Measurements from ENCODE around the gene TSC1. TPM values are rescaled to one million over a fixed set of nuclear protein-coding genes. Genes with fewer than 3 reads are reported as not detected.

Gene TSC1
- total and polyA plus RNA-seq, 3 donors from 2014 or later: 78.4 to 108 (median 100) TPM

- TF ChIP-seq CTCF (IDR thresholded peaks at IDR 0.05) (no peak), POLR2A (IDR thresholded peaks at IDR 0.05) (no peak)
- Histone ChIP-seq H3K36me3 (ENCODE audit: low read depth, missing control alignments) (no peaks in the 10 kb centered on the region), H3K9me3 (no peaks in the 10 kb centered on the region), H3K4me3 (no peak overlapping the region), H3K27ac (no peak overlapping the region), H3K4me1 (no peaks in the 10 kb centered on the region), H3K27me3 (no peaks in the 10 kb centered on the region)
- intact Hi-C loops (cut with DNase I; ENCODE audit: low total_unique reads): no loop called here
- 94 to 96% methylated on average over 5 to 6 of the region's 6 CpGs for WGBS, 2 donors
- DNase-seq: no peak
Measured at GRCh38 chr9:132886334-132886725, 58.1 kb downstream of the TSC1 start.

GRCh38 chr9:132885720-132886333, 58.6 kb downstream of the TSC1 start:
- Histone ChIP-seq H3K4me3 (no peak overlapping the region), H3K27me3 (no peaks in the 10 kb centered on the region), H3K36me3 (ENCODE audit: low read depth, missing control alignments) (no peaks in the 10 kb centered on the region), H3K4me1 (no peaks in the 10 kb centered on the region), H3K9me3 (no peaks in the 10 kb centered on the region), H3K27ac (no peak overlapping the region)
- no peak for DNase-seq
- no peak for TF ChIP-seq POLR2A (IDR thresholded peaks at IDR 0.05)
- no peak for TF ChIP-seq CTCF (IDR thresholded peaks at IDR 0.05)
- WGBS, 2 donors: 75 to 78% methylated on average over 9 of the region's 9 CpGs
- intact Hi-C loops (cut with DNase I; ENCODE audit: low total_unique reads): no loop called here

- TF ChIP-seq POLR2A (IDR thresholded peaks at IDR 0.05) (no peak), CTCF (IDR thresholded peaks at IDR 0.05) (no peak)
- Histone ChIP-seq H3K36me3 (ENCODE audit: low read depth, missing control alignments) (no peaks in the 10 kb centered on the region), H3K27me3 (no peaks in the 10 kb centered on the region), H3K27ac (no peak overlapping the region), H3K4me1 (no peaks in the 10 kb centered on the region), H3K9me3 (no peaks in the 10 kb centered on the region), H3K4me3 (no peak overlapping the region)
- no peak for DNase-seq
- intact Hi-C loops (cut with DNase I; ENCODE audit: low total_unique reads): no loop called here
- 93 to 95% methylated on average over 27 of the region's 27 CpGs for WGBS, 2 donors
Measured at GRCh38 chr9:132883349-132884294, 60.8 kb downstream of the TSC1 start.

GRCh38 chr9:132882616-132883015, 61.8 kb downstream of the TSC1 start:
- no peaks in the 10 kb centered on the region for H3K36me3 ChIP-seq (ENCODE audit: low read depth, missing control alignments)
- peaks cover 3% of the 10 kb centered on the region for H3K4me1 ChIP-seq
- TF ChIP-seq CTCF (IDR thresholded peaks at IDR 0.05): no peak
- TF ChIP-seq POLR2A (IDR thresholded peaks at IDR 0.05): no peak
- H3K27me3 ChIP-seq: no peaks in the 10 kb centered on the region
- no peaks in the 10 kb centered on the region for H3K9me3 ChIP-seq
- intact Hi-C loops (cut with DNase I; ENCODE audit: low total_unique reads): no loop called here
- H3K4me3 ChIP-seq: no peak overlapping the region
- 88 to 98% methylated on average over 4 to 6 of the region's 6 CpGs for WGBS, 2 donors
- no peak for DNase-seq
- H3K27ac ChIP-seq: no peak overlapping the region

Data from testis (tissue), 3 donors.